ENCODE data around the gene MYO3B. TPM values are rescaled to one million over a fixed set of nuclear protein-coding genes. Genes with fewer than 3 reads are reported as not detected.

Gene MYO3B
- total RNA-seq, 1 donor from 2014 or later = not detected

DNA sequence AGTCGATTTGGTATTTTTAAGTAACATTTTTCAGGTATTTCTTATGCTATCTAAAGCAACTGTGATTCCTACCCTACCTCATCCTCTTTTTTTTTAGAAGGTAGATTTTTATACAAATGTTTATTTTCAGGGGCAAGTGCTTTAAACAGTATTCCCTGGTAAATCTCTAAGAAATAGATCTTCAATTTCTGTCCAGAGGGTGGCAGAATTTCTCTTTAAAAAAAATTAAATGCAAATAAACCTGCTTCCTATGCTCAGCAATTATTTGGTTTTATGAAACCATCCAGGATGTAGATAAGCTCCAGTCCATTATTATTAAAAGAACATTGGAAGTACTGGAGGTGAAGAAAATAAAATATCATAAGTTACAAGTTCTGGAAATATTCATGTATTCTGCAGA, 191.9 kb downstream of the MYO3B start:
- TF ChIP-seq CTCF (IDR thresholded peaks at IDR 0.05) = no peak
- DNase-seq = no peak
- no peak overlapping the region for H3K27ac ChIP-seq
- ATAC-seq = no peak
- no peaks in the 10 kb centered on the region for H3K36me3 ChIP-seq
- no peak overlapping the region for H3K4me3 ChIP-seq
- H3K27me3 ChIP-seq (ENCODE audit: low read depth) = peaks cover 42% of the 10 kb centered on the region
- H3K4me1 ChIP-seq = no peaks in the 10 kb centered on the region
- H3K9me3 ChIP-seq = no peaks in the 10 kb centered on the region
- intact Hi-C loops (cut with DNase I) = no loop called here

GRCh38 chr2:170371231-170371998, 193.5 kb downstream of the MYO3B start:
- Histone ChIP-seq H3K36me3 (no peaks in the 10 kb centered on the region), H3K27ac (no peak overlapping the region), H3K4me1 (no peaks in the 10 kb centered on the region), H3K27me3 (ENCODE audit: low read depth) (peaks cover 38% of the 10 kb centered on the region), H3K9me3 (no peaks in the 10 kb centered on the region), H3K4me3 (no peak overlapping the region)
- no peak for DNase-seq
- intact Hi-C loops (cut with DNase I) = no loop called here
- no peak for TF ChIP-seq CTCF (IDR thresholded peaks at IDR 0.05)
- ATAC-seq = no peak

GRCh38 chr2:170375192-170375591, 197.2 kb downstream of the MYO3B start:
- no peak for ATAC-seq
- Histone ChIP-seq H3K36me3 (no peaks in the 10 kb centered on the region), H3K27me3 (ENCODE audit: low read depth) (peaks cover 10% of the 10 kb centered on the region), H3K4me3 (no peak overlapping the region), H3K9me3 (no peaks in the 10 kb centered on the region), H3K4me1 (no peaks in the 10 kb centered on the region), H3K27ac (no peak overlapping the region)
- no peak for TF ChIP-seq CTCF (IDR thresholded peaks at IDR 0.05)
- DNase-seq = no peak
- intact Hi-C loops (cut with DNase I) = no loop called here

- intact Hi-C loops (cut with DNase I) = no loop called here
- ATAC-seq (no peak), DNase-seq (no peak)
- no peak for TF ChIP-seq CTCF (IDR thresholded peaks at IDR 0.05)
- no peaks in the 10 kb centered on the region for H3K36me3 ChIP-seq
- H3K4me3 ChIP-seq = no peak overlapping the region
- peaks cover 2% of the 10 kb centered on the region for H3K27me3 ChIP-seq (ENCODE audit: low read depth)
- H3K9me3 ChIP-seq = no peaks in the 10 kb centered on the region
- no peak overlapping the region for H3K27ac ChIP-seq
- H3K4me1 ChIP-seq = no peaks in the 10 kb centered on the region
These were observed 199.7 kb downstream of the MYO3B start for GRCh38 chr2:170377500-170378207.

DNA sequence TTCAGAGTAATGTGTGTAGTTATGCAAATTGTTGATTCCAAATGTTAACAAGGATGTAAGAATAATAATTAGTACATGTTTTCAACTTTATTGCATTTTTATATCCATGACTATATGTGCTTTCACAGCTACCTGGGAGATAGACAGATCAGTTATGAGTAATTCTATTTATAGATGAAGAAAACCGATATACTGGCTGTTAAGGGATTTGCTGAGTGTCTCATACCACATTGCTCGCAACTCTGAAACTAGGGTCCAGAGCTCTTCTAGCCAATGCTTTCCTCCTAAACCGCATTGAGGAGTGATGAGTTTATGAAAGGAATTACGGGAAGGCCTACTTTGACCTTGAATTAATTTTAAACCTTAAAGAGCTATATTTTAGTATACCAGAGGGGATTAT, 202.3 kb downstream of the MYO3B start:
- DNase-seq (no peak), ATAC-seq (no peak)
- Histone ChIP-seq H3K4me3 (no peak overlapping the region), H3K9me3 (no peaks in the 10 kb centered on the region), H3K27ac (no peak overlapping the region), H3K4me1 (no peaks in the 10 kb centered on the region), H3K27me3 (ENCODE audit: low read depth) (peaks cover 6% of the 10 kb centered on the region), H3K36me3 (no peaks in the 10 kb centered on the region)
- intact Hi-C loops (cut with DNase I) = no loop called here
- no peak for TF ChIP-seq CTCF (IDR thresholded peaks at IDR 0.05)

Measured in lower lobe of right lung (tissue), 2 donors.